HepG2 (cell line): Measurements from ENCODE around the gene ADGRL2. TPM values are rescaled to one million over a fixed set of nuclear protein-coding genes. Genes with fewer than 3 reads are reported as not detected.

Experiments used
- ATAC-seq: fragments of 200-7000 bp; cut with Tn5 transposase; 3 replicates; pipeline ENCODE4 v1.9.1; 2020; ENCODE audit warnings: mild to moderate bottlenecking, moderate library complexity
- BruUV-seq: library from RNA; stranded (reverse); fragments of 400-500 nt; replicated peaks from 2 replicates; lab custom pipeline; 2021; lab: Mats Ljungman, UMichigan
- CTCF ChIA-PET: fragments of 300-600 bp; formaldehyde crosslinking; extraction: SDS; loops from one replicate; lab custom pipeline; 2021; ENCODE audit warnings: low total read pairs, inconsistent platforms, low intra/inter-chr PET ratio; lab: Yijun Ruan, JAX
- POLR2A ChIA-PET: fragments of 350-600 bp; sonication (Branson Sonifier 250); formaldehyde crosslinking; loops from one replicate; lab custom pipeline; 2020; ENCODE audit warnings: antibody characterized with exemption, inconsistent platforms; lab: Yijun Ruan, JAX
- DNase-seq: peaks from one replicate; pipeline ENCODE4 v3.0.0-alpha.2; 2015; ENCODE audit warnings: low spot score
- FAIRE-seq: peaks from 3 replicates; lab custom pipeline; 2011; peaks lifted over from hg19 to GRCh38; lab: Jason Lieb, UNC
- H2AFZ ChIP-seq: one replicate; pipeline ENCODE4 v1.6.1; 2011; ENCODE audit warnings: low read length, inconsistent platforms
- H3K27ac ChIP-seq: fragments of 300-600 bp; 3 replicates; pipeline ENCODE4 v1.8.0; 2011; ENCODE audit warnings: mixed run types, mild to moderate bottlenecking, mixed read lengths, low read length, inconsistent platforms; ENCODE audit not compliant: insufficient read depth; ENCODE audit errors: extremely low read length
- H3K27me3 ChIP-seq, 2 experiments: fragments of 200-600 bp in 1 of 2; 2 replicates in 1 of 2; 3 replicates in 1 of 2; pipeline versions ENCODE4 v1.6.0 to v1.8.0; 2011; ENCODE audit warnings: low read length in 2 of 2, mild to moderate bottlenecking in 2 of 2, moderate library complexity in 2 of 2, inconsistent platforms in 1 of 2; ENCODE audit not compliant: insufficient read depth in 2 of 2, control insufficient read depth in 1 of 2
- H3K36me3 ChIP-seq, 2 experiments: fragments of 200-600 bp in 1 of 2; replicated peaks in 1 of 2; 2 replicates in 1 of 2; 3 replicates in 1 of 2; pipeline versions ENCODE4 v1.5.1 to v1.8.0; 2011; ENCODE audit warnings: low read length in 2 of 2, inconsistent platforms in 1 of 2; ENCODE audit not compliant: insufficient read depth in 2 of 2, control insufficient read depth in 1 of 2
- H3K4me1 ChIP-seq: 2 replicates; pipeline ENCODE4 v1.5.1; 2012; ENCODE audit warnings: low read length, inconsistent platforms; ENCODE audit not compliant: insufficient read depth
- H3K4me2 ChIP-seq: 2 replicates; pipeline ENCODE4 v1.6.0; 2011; ENCODE audit warnings: low read depth, low read length, inconsistent platforms
- H3K4me3 ChIP-seq, 3 experiments: fragments of 200-600 bp in 1 of 3; sonication (generic), shearing (Covaris generic) in 1 of 3; replicated peaks in 1 of 3; 2 replicates each; pipeline ENCODE4 v1.5.1; 2011 to 2016; ENCODE audit warnings: low read length in 3 of 3, inconsistent platforms in 2 of 3, low read depth in 2 of 3, mild to moderate bottlenecking in 2 of 3, control low read depth in 1 of 3, mixed read lengths in 1 of 3; ENCODE audit not compliant: insufficient read depth in 1 of 3
- H3K79me2 ChIP-seq: one replicate; pipeline ENCODE4 v1.6.1; 2011; ENCODE audit warnings: low read length, inconsistent platforms; ENCODE audit not compliant: insufficient read depth
- H3K9ac ChIP-seq: 2 replicates; pipeline ENCODE4 v1.6.0; 2011; ENCODE audit warnings: mild to moderate bottlenecking, low read depth, low read length, inconsistent platforms; ENCODE audit not compliant: insufficient read depth
- H3K9me3 ChIP-seq: 2 replicates; pipeline ENCODE4 v1.5.1; 2012; ENCODE audit warnings: mild to moderate bottlenecking, low read length
- H4K20me1 ChIP-seq: 2 replicates; pipeline ENCODE4 v1.6.0; 2011; ENCODE audit warnings: inconsistent platforms, mild to moderate bottlenecking, low read length, moderate library complexity; ENCODE audit not compliant: insufficient read depth
- CAMTA2 ChIP-seq: sonication (generic); formaldehyde crosslinking; IDR thresholded peaks from 2 replicates; pipeline ENCODE4 v1.4.0; 2020; ENCODE audit warnings: mild to moderate bottlenecking, missing genetic modification reagents, borderline replicate concordance
- CBX5 ChIP-seq: sonication (generic); formaldehyde crosslinking; IDR thresholded peaks from 2 replicates; pipeline ENCODE4 v1.4.0; 2020; ENCODE audit warnings: missing genetic modification reagents, borderline replicate concordance
- CREM ChIP-seq, 2 experiments: sonication (generic) in 1 of 2; formaldehyde crosslinking in 1 of 2; IDR thresholded peaks; 2 replicates each; pipeline versions ENCODE4 v1.4.0 to v1.6.1; 2016 to 2020; ENCODE audit warnings: antibody characterized with exemption in 1 of 2, mild to moderate bottlenecking in 1 of 2, missing genetic modification reagents in 1 of 2
- ELF1 ChIP-seq: sonication (generic); formaldehyde crosslinking; IDR thresholded peaks from 2 replicates; pipeline ENCODE4 v1.4.0; 2020; ENCODE audit warnings: missing genetic modification reagents
- KAT2B ChIP-seq: fragments of 150-350 bp; IDR thresholded peaks from 2 replicates; pipeline ENCODE4 v1.6.1; 2014; ENCODE audit warnings: low read depth, low read length, borderline replicate concordance
- MATR3 ChIP-seq: sonication (generic); formaldehyde crosslinking; IDR thresholded peaks from 2 replicates; pipeline ENCODE4 v1.4.0; 2020; ENCODE audit warnings: missing genetic modification reagents
- MBD4 ChIP-seq: IDR thresholded peaks from 2 replicates; pipeline ENCODE4 v1.6.1; 2012; ENCODE audit warnings: low read length, inconsistent platforms, borderline replicate concordance
- NFYC ChIP-seq: IDR thresholded peaks from 2 replicates; pipeline ENCODE4 v1.6.1; 2016; ENCODE audit warnings: missing genetic modification reagents, missing compliant biosample characterization
- REPIN1 ChIP-seq: sonication (generic); formaldehyde crosslinking; IDR thresholded peaks from 2 replicates; pipeline ENCODE4 v1.8.0; 2022; ENCODE audit warnings: missing genetic modification reagents, low read depth, mild to moderate bottlenecking, borderline replicate concordance
- RFXANK ChIP-seq: IDR thresholded peaks from 2 replicates; pipeline ENCODE4 v1.6.1; 2016
- SNAPC2 ChIP-seq: sonication (generic); formaldehyde crosslinking; IDR thresholded peaks from 2 replicates; pipeline ENCODE4 v1.8.1; 2022; ENCODE audit warnings: mild to moderate bottlenecking, missing genetic modification reagents
- SNRNP70 ChIP-seq: fragments of 200-400 bp; formaldehyde crosslinking; IDR thresholded peaks from 2 replicates; pipeline ENCODE4 v1.6.1; 2017; ENCODE audit warnings: mild to moderate bottlenecking, low read depth, low read length, moderate library complexity
- SRSF9 ChIP-seq: fragments of 200-400 bp; formaldehyde crosslinking; IDR thresholded peaks from 2 replicates; pipeline ENCODE4 v1.6.1; 2018; ENCODE audit warnings: borderline replicate concordance, mild to moderate bottlenecking, low read depth, low read length; ENCODE audit not compliant: insufficient read depth, poor library complexity, severe bottlenecking
- TBP ChIP-seq: sonication (generic); formaldehyde crosslinking; IDR thresholded peaks from 2 replicates; pipeline ENCODE4 v1.5.0; 2020; ENCODE audit warnings: missing genetic modification reagents
- XBP1 ChIP-seq: sonication (generic); formaldehyde crosslinking; IDR thresholded peaks from 2 replicates; pipeline ENCODE4 v1.5.0; 2020; ENCODE audit warnings: missing genetic modification reagents
- ZFP90 ChIP-seq: sonication (generic); formaldehyde crosslinking; IDR thresholded peaks from 2 replicates; pipeline ENCODE4 v1.8.0; 2022; ENCODE audit warnings: missing genetic modification reagents, mild to moderate bottlenecking, inconsistent platforms, borderline replicate concordance
- ZNF160 ChIP-seq: sonication (generic); formaldehyde crosslinking; IDR thresholded peaks from 2 replicates; pipeline ENCODE4 v1.8.0; 2022; ENCODE audit warnings: mild to moderate bottlenecking, inconsistent platforms, missing genetic modification reagents
- ZNF558 ChIP-seq: sonication (generic); formaldehyde crosslinking; IDR thresholded peaks from 2 replicates; pipeline ENCODE4 v1.9.0; 2022; ENCODE audit warnings: mild to moderate bottlenecking, missing genetic modification reagents, borderline replicate concordance
- whole genome bisulfite sequencing: methylation state at CpG from one replicate; pipeline ENCODE4 v1.1.6; 2017; ENCODE audit warnings: low lambda C conversion rate; 5-methylcytosine and 5-hydroxymethylcytosine counted together
- in situ Hi-C: cut with HindIII; loops from 2 replicates; pipeline ENCODE4 v1.10.0; 2017; ENCODE audit warnings: low pct_unique_long_range_greater_than_20kb; ENCODE audit not compliant: extremely low pct_ligation_motif_present
- intact Hi-C: fragments of 100-400 bp; cut with micrococcal nuclease; formaldehyde crosslinking; loops from one replicate; pipeline ENCODE4 v1.10.0; 2022; ENCODE audit not compliant: unreplicated experiment
- polyA plus RNA-seq, 8 experiments: library from polyadenylated mRNA; depleted of rRNA in 3 of 8; stranded (reverse) in 7 of 8; unstranded in 1 of 8; fragments of >200 nt; fragmentation: Illumina TruSeq in 4 of 8; extraction: Trizol in 4 of 8; gene quantifications; 2 replicates each; pipeline versions ENCODE4 v1.2.1 to v1.2.3, GENCODE V29; 2011 to 2016; ENCODE audit warnings: low read depth in 4 of 8, missing spikeins in 1 of 8, mixed read lengths in 1 of 8; ENCODE audit not compliant: insufficient read depth in 1 of 8
- total RNA-seq, 5 experiments: library from RNA; depleted of rRNA; stranded (reverse); fragments of >200 nt; fragmentation: Illumina TruSeq; extraction: Trizol; gene quantifications; 2 replicates each; pipeline ENCODE4 v1.2.3, GENCODE V29; 2016; ENCODE audit warnings: low read depth in 1 of 5

ADGRL2 gene
- total and polyA plus RNA-seq, 2 of the 13 experiments (the other 11 are each of a cell fraction or from before 2014, with no cell fraction given) = 15.3 to 31.6 TPM

GRCh38 chr1:81874940-81875339 lies 74.2 kb downstream of the ADGRL2 start:
- Histone ChIP-seq H3K27me3 (no peaks in the 10 kb centered on the region), H3K9ac (no peak overlapping the region), H3K9me3 (no peaks in the 10 kb centered on the region; the same call in 1 of the 2 replicates), H3K36me3 (no peaks in the 10 kb centered on the region), H3K4me1 (no peaks in the 10 kb centered on the region), H4K20me1 (no peaks in the 10 kb centered on the region), H2AFZ (no peak overlapping the region), H3K4me2 (no peak overlapping the region), H3K4me3 (no peak overlapping the region), H3K27ac (no peak overlapping the region), H3K79me2 (no peaks in the 10 kb centered on the region)
- DNase-seq (no peak), ATAC-seq (no peak), FAIRE-seq (no peak)
- intact Hi-C loops = no loop called here
- 41% methylated on average over 3 of the region's 3 CpGs for WGBS
- BruUV-seq = no TSS peak
- in situ Hi-C loops = no loop called here
- POLR2A ChIA-PET = no interaction called here
- TF ChIP-seq ZFP90 (CRISPR knock-in tag) (no peak), CAMTA2 (no peak), CREM (IDR thresholded peaks at IDR 0.05) (no peak), CREM (CRISPR knock-in tag; IDR thresholded peaks at IDR 0.05) (no peak), ELF1 (CRISPR knock-in tag) (no peak), MATR3 (CRISPR knock-in tag) (no peak), ZNF558 (CRISPR knock-in tag) (no peak), TBP (CRISPR knock-in tag) (no peak), SNRNP70 (no peak), RFXANK (no peak), NFYC (no peak), SRSF9 (no peak), XBP1 (CRISPR knock-in tag) (no peak), CBX5 (CRISPR knock-in tag) (no peak), SNAPC2 (no peak), KAT2B (no peak), REPIN1 (CRISPR knock-in tag) (no peak), ZNF160 (CRISPR knock-in tag) (no peak), MBD4 (no peak)
- CTCF ChIA-PET = no interaction called here
